Mucosa of rectum (tissue), 2 donors: ENCODE results near the gene SPATA25.

Source experiments
- H3K27ac ChIP-seq, 2 donors: one replicate each; pipeline ENCODE4 v1.7.0; 2013; ENCODE audit warnings: inconsistent platforms in 2 of 2, low read depth in 2 of 2, low read length in 2 of 2
- H3K27me3 ChIP-seq, 2 donors: one replicate each; pipeline ENCODE4 v1.7.0; 2013; ENCODE audit warnings: low read length in 2 of 2; ENCODE audit not compliant: control insufficient read depth in 2 of 2, insufficient read depth in 2 of 2
- H3K36me3 ChIP-seq, 2 donors: one replicate each; pipeline ENCODE4 v1.7.0; 2013; ENCODE audit warnings: low read length in 2 of 2; ENCODE audit not compliant: control insufficient read depth in 2 of 2, insufficient read depth in 2 of 2
- H3K4me1 ChIP-seq, 2 donors: one replicate each; pipeline ENCODE4 v1.7.0; 2013; ENCODE audit warnings: low read length in 2 of 2, mild to moderate bottlenecking in 1 of 2; ENCODE audit not compliant: control insufficient read depth in 2 of 2, insufficient read depth in 2 of 2
- H3K4me3 ChIP-seq, 2 donors: one replicate each; pipeline ENCODE4 v1.7.0; 2013; ENCODE audit warnings: low read length in 2 of 2
- H3K9ac ChIP-seq, 2 donors: one replicate each; pipeline ENCODE4 v1.7.0; 2013; ENCODE audit warnings: low read length in 2 of 2, low read depth in 1 of 2, mild to moderate bottlenecking in 1 of 2
- H3K9me3 ChIP-seq, 2 donors: one replicate each; pipeline ENCODE4 v1.7.0; 2013; ENCODE audit warnings: low read length in 2 of 2; ENCODE audit not compliant: control insufficient read depth in 2 of 2
- donor health status: healthy.
- donor health status: Normal muscosa, but diverticular disease.

Gene SPATA25

DNA sequence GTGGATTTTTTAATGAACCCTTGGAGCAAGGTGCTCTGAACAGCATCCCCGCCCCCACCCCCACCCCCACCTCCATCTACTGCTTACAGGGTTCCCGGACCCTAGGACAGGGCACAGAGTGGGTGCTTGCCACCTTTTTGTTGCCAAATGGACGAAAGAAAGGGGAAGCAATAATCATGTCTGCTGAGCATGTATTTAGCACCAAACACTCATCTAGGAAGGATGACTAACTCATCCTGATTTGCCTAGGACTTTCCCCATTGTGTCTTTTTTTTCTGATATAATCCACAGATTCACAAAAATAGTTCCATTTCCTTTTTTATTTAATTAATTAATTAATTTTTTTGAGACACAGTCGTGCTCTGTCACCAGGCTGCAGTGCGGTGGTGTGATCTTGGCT is 25.7 kb upstream of the SPATA25 start:
- no peaks in the 10 kb centered on the region for H3K27me3 ChIP-seq
- peaks cover 11 to 12% of the 10 kb centered on the region in 2 donors for H3K4me1 ChIP-seq
- H3K27ac ChIP-seq, result no peak overlapping the region
- H3K9me3 ChIP-seq, result no peaks in the 10 kb centered on the region
- H3K4me3 ChIP-seq, result no peak overlapping the region
- H3K9ac ChIP-seq, result no peak overlapping the region
- peaks cover 0 to under 1% of the 10 kb centered on the region in 2 donors for H3K36me3 ChIP-seq

GRCh38 chr20:45912344-45912682 is 24.9 kb upstream of the SPATA25 start:
- H3K27ac ChIP-seq, result peak overlapping the region; percentile 22 to 84
- H3K9ac ChIP-seq, result peak overlapping the region in 1 of 2 donors; percentile 68
- peaks cover 8 to 11% of the 10 kb centered on the region in 2 donors for H3K4me1 ChIP-seq
- H3K9me3 ChIP-seq, result no peaks in the 10 kb centered on the region
- H3K4me3 ChIP-seq, result peak overlapping the region in 1 of 2 donors; percentile 54
- H3K27me3 ChIP-seq, result no peaks in the 10 kb centered on the region
- H3K36me3 ChIP-seq, result peaks cover 0 to 3% of the 10 kb centered on the region in 2 donors

GRCh38 chr20:45911486-45912343 is 24.3 kb upstream of the SPATA25 start, which contains the start of gene PLTP:
PLTP (minus strand) TSS chr20:45912155; CDS start chr20:45911452, 703 bp downstream.
- Histone ChIP-seq H3K36me3 (peaks cover 0 to 3% of the 10 kb centered on the region in 2 donors), H3K4me1 (peaks cover 8 to 11% of the 10 kb centered on the region in 2 donors), H3K9me3 (no peaks in the 10 kb centered on the region), H3K9ac (peak within 1 kb of the TSS; percentile 48 to 68), H3K4me3 (peak within 1 kb of the TSS; percentile 62 to 70), H3K27ac (peak within 1 kb of the TSS; percentile 59 to 84), H3K27me3 (no peaks in the 10 kb centered on the region)

- Histone ChIP-seq H3K9me3 (no peaks in the 10 kb centered on the region), H3K9ac (peak overlapping the region; percentile 48 to 68), H3K4me3 (peak overlapping the region; percentile 62 to 70), H3K4me1 (peaks cover 8 to 11% of the 10 kb centered on the region in 2 donors), H3K27ac (peak overlapping the region; percentile 59 to 84), H3K36me3 (peaks cover 0 to 3% of the 10 kb centered on the region in 2 donors), H3K27me3 (no peaks in the 10 kb centered on the region)
Measured at GRCh38 chr20:45910670-45911485, 23.5 kb upstream of the SPATA25 start.

DNA sequence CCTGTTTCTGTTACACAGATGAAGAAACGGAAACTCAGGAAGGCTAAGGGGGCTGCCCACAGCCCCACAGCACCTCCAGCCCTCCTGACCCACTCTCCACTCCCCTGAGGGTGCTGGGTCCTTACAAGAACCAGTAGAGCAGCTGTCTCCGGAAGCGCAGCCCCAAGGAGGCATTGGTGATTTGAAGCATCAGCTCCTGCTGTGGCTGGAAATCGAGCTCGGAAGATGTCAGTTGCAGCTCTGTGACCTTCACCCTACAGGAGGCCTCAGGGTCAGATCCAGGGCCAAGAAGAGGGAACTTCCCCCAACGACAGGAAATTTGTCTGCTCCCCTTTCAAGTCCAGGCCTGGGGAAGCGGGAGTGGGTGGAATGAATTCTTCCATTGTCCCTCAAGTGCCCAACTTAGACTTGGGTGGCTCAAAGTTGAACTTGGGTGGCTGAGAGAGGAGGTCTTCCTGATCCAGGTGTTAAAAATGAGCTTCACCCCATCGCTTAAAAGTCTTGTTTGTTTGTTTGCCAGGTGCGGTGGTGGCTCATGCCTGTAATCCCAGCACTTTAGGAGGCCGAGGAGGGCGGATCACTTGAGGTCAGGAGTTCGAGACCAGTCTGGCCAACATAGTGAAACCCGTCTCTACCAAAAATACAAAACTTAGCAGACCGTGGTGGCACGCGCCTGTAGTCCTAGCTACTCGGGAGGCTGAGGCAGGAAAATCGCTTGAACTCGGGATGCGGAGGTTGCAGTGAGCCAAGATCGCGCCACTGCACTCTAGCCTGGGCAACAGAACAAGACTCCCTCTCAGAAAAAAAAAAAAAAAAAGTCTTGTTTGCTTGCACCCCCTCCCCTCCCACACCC is 22.6 kb upstream of the SPATA25 start:
- Histone ChIP-seq H3K4me1 (peaks cover 8 to 11% of the 10 kb centered on the region in 2 donors), H3K27me3 (no peaks in the 10 kb centered on the region), H3K9me3 (no peaks in the 10 kb centered on the region), H3K36me3 (peaks cover 0 to 5% of the 10 kb centered on the region in 2 donors), H3K27ac (peak overlapping the region; percentile 16 to 34), H3K4me3 (peak overlapping the region in 1 of 2 donors; percentile 44), H3K9ac (no peak overlapping the region)

GRCh38 chr20:45909336-45909808 is 21.9 kb upstream of the SPATA25 start:
- Histone ChIP-seq H3K4me1 (peaks cover 8 to 11% of the 10 kb centered on the region in 2 donors), H3K4me3 (no peak overlapping the region), H3K9ac (no peak overlapping the region), H3K27ac (no peak overlapping the region), H3K9me3 (no peaks in the 10 kb centered on the region), H3K27me3 (no peaks in the 10 kb centered on the region), H3K36me3 (peaks cover 0 to 5% of the 10 kb centered on the region in 2 donors)

GRCh38 chr20:45908084-45908483 is 20.7 kb upstream of the SPATA25 start:
- no peak overlapping the region for H3K27ac ChIP-seq
- H3K27me3 ChIP-seq, result no peaks in the 10 kb centered on the region
- H3K4me1 ChIP-seq, result peaks cover 8 to 11% of the 10 kb centered on the region in 2 donors

DNA sequence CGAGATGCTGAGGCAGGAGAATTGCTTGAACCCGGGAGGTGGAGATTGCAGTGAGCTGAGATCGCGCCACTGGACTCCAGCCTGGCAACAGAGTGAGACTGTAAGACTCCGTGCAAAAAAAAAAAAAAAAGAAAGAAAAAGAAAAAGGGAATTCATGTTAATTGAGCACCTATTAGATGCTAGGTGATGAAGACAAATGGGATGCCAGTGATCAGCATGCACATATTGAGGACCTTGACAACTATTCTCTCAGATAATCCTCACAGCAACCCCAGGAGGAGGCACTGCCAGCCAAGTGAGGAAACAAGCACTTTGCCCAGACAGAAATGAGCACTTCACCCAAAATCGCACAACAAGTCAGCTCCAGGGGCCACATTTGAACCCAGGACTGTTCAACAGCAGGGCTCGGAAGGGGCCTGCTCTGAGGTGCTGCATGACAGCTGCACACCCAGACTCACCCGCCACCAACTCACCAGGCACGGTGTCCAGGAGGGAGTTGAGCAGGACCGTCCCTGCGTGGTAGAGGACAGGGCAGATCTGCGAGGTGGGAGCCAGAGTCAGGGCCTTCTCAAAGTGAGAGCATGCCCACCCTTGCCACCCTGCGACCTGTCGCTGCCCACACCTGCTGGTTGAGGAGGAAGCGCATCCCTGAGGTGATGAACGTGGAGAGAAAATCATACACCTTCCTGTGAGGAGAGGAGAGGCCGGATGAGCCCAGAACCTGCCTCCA is 20.0 kb upstream of the SPATA25 start:
- Histone ChIP-seq H3K9me3 (no peaks in the 10 kb centered on the region), H3K27ac (no peak overlapping the region), H3K4me3 (no peak overlapping the region)

More at GRCh38 chr20:45908084-45908483, 20.7 kb upstream of the SPATA25 start:
- H3K4me3 ChIP-seq, result no peak overlapping the region
- no peaks in the 10 kb centered on the region for H3K9me3 ChIP-seq
- peaks cover 0 to 6% of the 10 kb centered on the region in 2 donors for H3K36me3 ChIP-seq
- no peak overlapping the region for H3K9ac ChIP-seq

DNA sequence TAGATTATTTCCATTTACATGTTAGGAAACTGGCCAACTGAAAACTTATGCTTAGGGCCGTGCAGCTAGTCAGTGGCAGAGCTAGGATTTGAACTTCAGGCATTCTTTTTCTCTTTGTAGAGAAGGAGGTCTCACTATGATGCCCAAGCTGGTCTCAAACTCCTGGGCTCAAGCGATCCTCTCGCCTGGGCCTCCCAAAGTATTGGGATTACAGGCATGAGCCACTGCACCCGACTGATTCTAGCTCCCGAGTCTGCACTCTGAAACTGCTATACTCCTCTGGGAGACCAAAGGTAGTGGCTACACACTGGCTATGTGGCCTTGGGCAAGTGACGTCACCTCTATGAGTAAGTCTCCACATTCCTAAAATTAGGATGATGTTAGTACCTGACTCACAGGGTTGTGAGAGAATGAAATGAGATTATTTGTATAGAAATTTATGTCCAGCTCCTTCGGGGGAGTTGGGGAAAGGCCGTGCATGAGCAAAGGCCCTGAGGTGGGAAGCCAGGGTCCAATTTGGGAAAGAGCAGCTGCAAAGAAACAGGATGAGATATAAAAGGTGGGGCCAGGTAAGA is 18.2 kb upstream of the SPATA25 start:
- peaks cover 0 to 6% of the 10 kb centered on the region in 2 donors for H3K36me3 ChIP-seq
- no peak overlapping the region for H3K9ac ChIP-seq
- no peak overlapping the region for H3K4me3 ChIP-seq
- no peaks in the 10 kb centered on the region for H3K27me3 ChIP-seq
- no peak overlapping the region for H3K27ac ChIP-seq
- no peaks in the 10 kb centered on the region for H3K9me3 ChIP-seq
- H3K4me1 ChIP-seq, result peaks cover 0 to 2% of the 10 kb centered on the region in 2 donors

More for the DNA sequence above, 20.0 kb upstream of the SPATA25 start:
- peaks cover 0 to 6% of the 10 kb centered on the region in 2 donors for H3K36me3 ChIP-seq
- H3K9ac ChIP-seq, result no peak overlapping the region
- H3K27me3 ChIP-seq, result no peaks in the 10 kb centered on the region
- H3K4me1 ChIP-seq, result peaks cover 8 to 11% of the 10 kb centered on the region in 2 donors
